ENCODE measurements around the gene MAP3K15.
"Not testable (repeated sequence)": the region's sequence is repeated elsewhere in the genome, so short reads cannot be mapped to it uniquely, and the experiment has no call there.

Gene MAP3K15

GRCh38 chrX:19532709-19533108 lies 17.4 kb upstream of the MAP3K15 start:
- no peak for DNase-seq (ENCODE audit: low spot score)

- no peak for DNase-seq (ENCODE audit: low spot score)
Measured at GRCh38 chrX:19517965-19518364, 2.7 kb upstream of the MAP3K15 start.

GRCh38 chrX:19515615-19516105 lies 352 bp upstream of the MAP3K15 start:
- DNase-seq (ENCODE audit: low spot score) = no peak

GRCh38 chrX:19513383-19513782 lies 1.9 kb downstream of the MAP3K15 start:
- DNase-seq (ENCODE audit: low spot score) = no peak

- DNase-seq (ENCODE audit: low spot score) = no peak
Measured at GRCh38 chrX:19512961-19513360, 2.3 kb downstream of the MAP3K15 start.

- no peak for DNase-seq (ENCODE audit: low spot score)
Measured at GRCh38 chrX:19512359-19512758, 2.9 kb downstream of the MAP3K15 start.

GRCh38 chrX:19511796-19512195 lies 3.5 kb downstream of the MAP3K15 start:
- DNase-seq (ENCODE audit: low spot score) = not testable (repeated sequence)

GRCh38 chrX:19496711-19497110 lies 18.6 kb downstream of the MAP3K15 start:
- DNase-seq (ENCODE audit: low spot score) = no peak

GRCh38 chrX:19487520-19488200 lies 27.6 kb downstream of the MAP3K15 start:
- no peak for DNase-seq (ENCODE audit: low spot score)

GRCh38 chrX:19479458-19479857 lies 35.9 kb downstream of the MAP3K15 start:
- DNase-seq (ENCODE audit: low spot score) = no peak

- DNase-seq (ENCODE audit: low spot score) = not testable (repeated sequence)
Measured at GRCh38 chrX:19468383-19468782, 46.9 kb downstream of the MAP3K15 start.

GRCh38 chrX:19462879-19463278 lies 52.4 kb downstream of the MAP3K15 start:
- DNase-seq (ENCODE audit: low spot score) = no peak

- no peak for DNase-seq (ENCODE audit: low spot score)
Measured at GRCh38 chrX:19462231-19462630, 53.1 kb downstream of the MAP3K15 start.

GRCh38 chrX:19457662-19458061 lies 57.6 kb downstream of the MAP3K15 start:
- no peak for DNase-seq (ENCODE audit: low spot score)

GRCh38 chrX:19448077-19448476 lies 67.2 kb downstream of the MAP3K15 start:
- no peak for DNase-seq (ENCODE audit: low spot score)

GRCh38 chrX:19446397-19446796 lies 68.9 kb downstream of the MAP3K15 start:
- DNase-seq (ENCODE audit: low spot score) = no peak

- DNase-seq (ENCODE audit: low spot score) = not testable (repeated sequence)
Measured at GRCh38 chrX:19445772-19446171, 69.5 kb downstream of the MAP3K15 start.

- no peak for DNase-seq (ENCODE audit: low spot score)
Measured at GRCh38 chrX:19443869-19444526, 71.3 kb downstream of the MAP3K15 start.

GRCh38 chrX:19440713-19441112 lies 74.6 kb downstream of the MAP3K15 start:
- no peak for DNase-seq (ENCODE audit: low spot score)

GRCh38 chrX:19422661-19423060 lies 92.6 kb downstream of the MAP3K15 start:
- not testable (repeated sequence) for DNase-seq (ENCODE audit: low spot score)

- no peak for DNase-seq (ENCODE audit: low spot score)
Measured at GRCh38 chrX:19410259-19410658, 105.0 kb downstream of the MAP3K15 start.

GRCh38 chrX:19403696-19404095 lies 111.6 kb downstream of the MAP3K15 start:
- DNase-seq (ENCODE audit: low spot score) = no peak

- no peak for DNase-seq (ENCODE audit: low spot score)
Measured at GRCh38 chrX:19392703-19393102, 122.6 kb downstream of the MAP3K15 start.

GRCh38 chrX:19392078-19392477 lies 123.2 kb downstream of the MAP3K15 start:
- DNase-seq (ENCODE audit: low spot score) = no peak
